ENCODE results near the gene MAP2K1.

MAP2K1 gene

DNA sequence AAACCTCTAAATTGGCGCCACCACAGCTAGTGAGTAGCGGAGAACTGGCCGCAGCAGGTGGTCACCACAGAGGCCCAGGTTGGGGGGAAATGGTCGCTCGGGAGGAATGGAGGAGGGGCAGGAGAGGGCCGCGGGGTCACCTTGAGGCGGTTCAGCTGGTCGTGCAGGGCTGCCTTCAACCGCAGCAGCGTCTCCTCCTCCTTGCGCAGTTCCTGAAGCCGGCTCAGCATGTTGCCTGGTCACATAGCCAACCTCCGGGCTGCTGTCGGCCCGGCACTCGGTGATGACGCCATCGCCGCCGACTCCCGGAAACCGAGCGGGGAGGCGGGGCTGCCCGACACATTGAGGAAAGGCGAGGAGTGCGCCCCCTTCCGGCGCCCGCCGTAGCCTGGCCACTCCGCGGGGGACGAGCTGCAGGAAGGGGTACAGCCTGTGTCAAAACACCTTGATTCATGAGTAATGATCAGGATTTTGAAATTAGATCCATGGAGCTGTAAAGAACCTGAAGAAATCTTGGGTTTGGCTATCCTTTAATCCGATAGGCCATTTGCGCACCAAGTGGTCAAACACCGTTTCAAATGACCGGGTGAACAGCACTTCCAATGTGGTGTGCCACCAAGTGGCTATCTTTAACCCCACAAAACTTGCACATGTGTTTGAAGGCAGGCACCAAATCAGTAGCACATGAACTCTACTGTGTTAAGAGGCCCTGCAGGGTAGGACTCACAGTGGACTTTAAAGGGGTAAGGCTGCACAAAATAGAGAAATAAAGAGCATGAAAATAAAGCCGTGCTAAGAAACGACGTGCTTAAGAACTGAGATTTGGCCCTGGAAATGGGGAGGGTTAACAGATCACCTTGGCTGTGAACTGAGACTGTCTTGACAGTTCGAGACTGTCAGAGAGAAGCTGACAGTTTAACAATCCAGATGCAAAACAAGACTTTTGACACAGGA, 111.1 kb downstream of the MAP2K1 start, which contains the start of gene SNAPC5 (continued):
- TF ChIP-seq ZNF146 (tag by site-specific recombination; IDR thresholded peaks at IDR 0.05) (peak; percentile 46; the same call in 1 of the 2 replicates), ZNF654 (tag by site-specific recombination; IDR thresholded peaks at IDR 0.05; ENCODE audit: low read depth) (peak; percentile 40; the same call in 1 of the 2 replicates), ZNF391 (tag by site-specific recombination; IDR thresholded peaks at IDR 0.05; ENCODE audit: borderline replicate concordance, low read depth) (peak; percentile 85), ZNF792 (tag by site-specific recombination; IDR thresholded peaks at IDR 0.05) (0 out of 2 replicates have a peak, but pooled peaks have one; percentile 42), ZNF843 (tag by site-specific recombination; IDR thresholded peaks at IDR 0.05) (peak; percentile 83), ZNF211 (tag by site-specific recombination; IDR thresholded peaks at IDR 0.05; ENCODE audit: low read depth) (no peak), ZNF707 (tag by site-specific recombination; IDR thresholded peaks at IDR 0.05) (no peak), SP7 (tag by site-specific recombination; IDR thresholded peaks at IDR 0.05) (peak; percentile 94), KLF9 (tag by site-specific recombination; IDR thresholded peaks at IDR 0.05; ENCODE audit: low read depth) (peak; percentile 86; the same call in 1 of the 2 replicates), ZBTB21 (tag by site-specific recombination; IDR thresholded peaks at IDR 0.05) (peak; percentile 96), RBAK (tag by site-specific recombination; IDR thresholded peaks at IDR 0.05) (no peak), KLF7 (tag by site-specific recombination; IDR thresholded peaks at IDR 0.05; ENCODE audit: borderline replicate concordance) (no peak; the same call in 1 of the 2 replicates), ZIC2 (tag by site-specific recombination; IDR thresholded peaks at IDR 0.05) (peak; percentile 84), ZNF514 (tag by site-specific recombination; IDR thresholded peaks at IDR 0.05) (no peak), ZNF398 (tag by site-specific recombination; IDR thresholded peaks at IDR 0.05) (no peak), ZNF214 (tag by site-specific recombination; IDR thresholded peaks at IDR 0.05; ENCODE audit: borderline replicate concordance) (no peak), ZNF747 (tag by site-specific recombination; IDR thresholded peaks at IDR 0.05) (no peak), KLF1 (tag by site-specific recombination; IDR thresholded peaks at IDR 0.05) (peak; percentile 61), GLI4 (tag by site-specific recombination; IDR thresholded peaks at IDR 0.05) (peak; percentile 94; the same call in 1 of the 2 replicates), ZNF488 (tag by site-specific recombination; IDR thresholded peaks at IDR 0.05) (no peak), ZNF510 (tag by site-specific recombination; IDR thresholded peaks at IDR 0.05; ENCODE audit: insufficient replicate concordance) (no peak), FEZF1 (tag by site-specific recombination; IDR thresholded peaks at IDR 0.05) (peak; percentile 86), ZNF140 (tag by site-specific recombination; IDR thresholded peaks at IDR 0.05) (no peak), ZNF548 (tag by site-specific recombination; IDR thresholded peaks at IDR 0.05) (no peak), ZBTB17 (tag by site-specific recombination; IDR thresholded peaks at IDR 0.05) (peak; percentile 99), ZNF174 (tag by site-specific recombination; IDR thresholded peaks at IDR 0.05) (no peak), SALL2 (tag by site-specific recombination; IDR thresholded peaks at IDR 0.05; ENCODE audit: borderline replicate concordance) (no peak), SP3 (tag by site-specific recombination; IDR thresholded peaks at IDR 0.05) (peak; percentile 85), ZNF138 (tag by site-specific recombination; IDR thresholded peaks at IDR 0.05; ENCODE audit: borderline replicate concordance) (no peak), ZNF776 (tag by site-specific recombination; IDR thresholded peaks at IDR 0.05; ENCODE audit: borderline replicate concordance) (no peak), ZNF677 (tag by site-specific recombination; IDR thresholded peaks at IDR 0.05) (no peak), ZNF521 (tag by site-specific recombination; IDR thresholded peaks at IDR 0.05) (no peak)
- TF ChIP-seq, protein P1, sequence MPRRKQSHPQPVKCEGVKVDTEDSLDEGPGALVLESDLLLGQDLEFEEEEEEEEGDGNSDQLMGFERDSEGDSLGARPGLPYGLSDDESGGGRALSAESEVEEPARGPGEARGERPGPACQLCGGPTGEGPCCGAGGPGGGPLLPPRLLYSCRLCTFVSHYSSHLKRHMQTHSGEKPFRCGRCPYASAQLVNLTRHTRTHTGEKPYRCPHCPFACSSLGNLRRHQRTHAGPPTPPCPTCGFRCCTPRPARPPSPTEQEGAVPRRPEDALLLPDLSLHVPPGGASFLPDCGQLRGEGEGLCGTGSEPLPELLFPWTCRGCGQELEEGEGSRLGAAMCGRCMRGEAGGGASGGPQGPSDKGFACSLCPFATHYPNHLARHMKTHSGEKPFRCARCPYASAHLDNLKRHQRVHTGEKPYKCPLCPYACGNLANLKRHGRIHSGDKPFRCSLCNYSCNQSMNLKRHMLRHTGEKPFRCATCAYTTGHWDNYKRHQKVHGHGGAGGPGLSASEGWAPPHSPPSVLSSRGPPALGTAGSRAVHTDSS (tag by site-specific recombination; IDR thresholded peaks at IDR 0.05), result 0 out of 2 replicates have a peak, but pooled peaks have one; percentile 27
- TF ChIP-seq, protein P2, sequence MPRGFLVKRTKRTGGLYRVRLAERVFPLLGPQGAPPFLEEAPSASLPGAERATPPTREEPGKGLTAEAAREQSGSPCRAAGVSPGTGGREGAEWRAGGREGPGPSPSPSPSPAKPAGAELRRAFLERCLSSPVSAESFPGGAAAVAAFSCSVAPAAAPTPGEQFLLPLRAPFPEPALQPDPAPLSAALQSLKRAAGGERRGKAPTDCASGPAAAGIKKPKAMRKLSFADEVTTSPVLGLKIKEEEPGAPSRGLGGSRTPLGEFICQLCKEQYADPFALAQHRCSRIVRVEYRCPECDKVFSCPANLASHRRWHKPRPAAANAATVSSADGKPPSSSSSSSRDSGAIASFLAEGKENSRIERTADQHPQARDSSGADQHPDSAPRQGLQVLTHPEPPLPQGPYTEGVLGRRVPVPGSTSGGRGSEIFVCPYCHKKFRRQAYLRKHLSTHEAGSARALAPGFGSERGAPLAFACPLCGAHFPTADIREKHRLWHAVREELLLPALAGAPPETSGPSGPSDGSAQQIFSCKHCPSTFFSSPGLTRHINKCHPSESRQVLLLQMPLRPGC (tag by site-specific recombination; IDR thresholded peaks at IDR 0.05), result peak; percentile 74
